Neural progenitor cell (in vitro differentiated cells): ENCODE results near the gene DCC. TPM values are rescaled to one million over a fixed set of nuclear protein-coding genes. Genes with fewer than 3 reads are reported as not detected.

ENCODE experiments used
- DNase-seq: peaks from one replicate; pipeline ENCODE4 v3.0.0-alpha.2; 2016; ENCODE audit warnings: low spot score
- H2AFZ ChIP-seq: fragments of 200-600 bp; sonication (generic); replicated peaks from 2 replicates; pipeline ENCODE4 v1.6.1; 2016; ENCODE audit warnings: antibody characterized with exemption
- H3F3A ChIP-seq: fragments of 200-600 bp; sonication (generic); 2 replicates; pipeline ENCODE4 v1.6.1; 2016; ENCODE audit warnings: antibody characterized with exemption, low read depth
- H3K27ac ChIP-seq: fragments of 200-600 bp; sonication (generic); 2 replicates; pipeline ENCODE4 v1.5.1; 2016; ENCODE audit warnings: mild to moderate bottlenecking
- H3K27me3 ChIP-seq: fragments of 200-600 bp; sonication (generic); 2 replicates; pipeline ENCODE4 v1.6.1; 2016; ENCODE audit warnings: mild to moderate bottlenecking, moderate library complexity
- H3K36me3 ChIP-seq: fragments of 200-600 bp; sonication (generic); 2 replicates; pipeline ENCODE4 v1.5.1; 2016
- H3K4me1 ChIP-seq: fragments of 200-600 bp; sonication (generic); 2 replicates; pipeline ENCODE4 v1.6.1; 2016; ENCODE audit warnings: mixed run types
- H3K4me2 ChIP-seq: fragments of 200-600 bp; sonication (generic); 2 replicates; pipeline ENCODE4 v1.6.1; 2016
- H3K4me3 ChIP-seq: fragments of 200-600 bp; sonication (generic); 2 replicates; pipeline ENCODE4 v1.5.1; 2016
- H3K79me2 ChIP-seq: fragments of 200-600 bp; sonication (generic); 2 replicates; pipeline ENCODE4 v1.6.1; 2016; ENCODE audit warnings: low read depth
- H3K9ac ChIP-seq: fragments of 200-600 bp; sonication (generic); 2 replicates; pipeline ENCODE4 v1.6.1; 2016
- H3K9me3 ChIP-seq: fragments of 200-600 bp; sonication (generic); 2 replicates; pipeline ENCODE4 v1.5.1; 2016; ENCODE audit warnings: low read depth
- H4K20me1 ChIP-seq: fragments of 200-600 bp; sonication (generic); 2 replicates; pipeline ENCODE4 v1.6.1; 2016; ENCODE audit warnings: low read depth
- H3K27ac Mint-ChIP-seq: 3 replicates; pipeline ENCODE4 v1.8.0; 2021; ENCODE audit warnings: mixed read lengths
- H3K27me3 Mint-ChIP-seq: 2 replicates; pipeline ENCODE4 v1.8.0; 2022; ENCODE audit warnings: low read depth, mild to moderate bottlenecking, inconsistent platforms, moderate library complexity, mixed read lengths; ENCODE audit not compliant: insufficient read depth
- H3K36me3 Mint-ChIP-seq: 3 replicates; pipeline ENCODE4 v1.8.0; 2021; ENCODE audit warnings: mixed read lengths
- H3K4me1 Mint-ChIP-seq: 3 replicates; pipeline ENCODE4 v1.8.0; 2021; ENCODE audit warnings: mixed read lengths
- H3K4me3 Mint-ChIP-seq: 3 replicates; pipeline ENCODE4 v1.8.0; 2021; ENCODE audit warnings: mild to moderate bottlenecking, moderate library complexity, mixed read lengths
- H3K9me3 Mint-ChIP-seq: 3 replicates; pipeline ENCODE4 v1.8.0; 2020; ENCODE audit warnings: mixed read lengths
- EZH2 ChIP-seq: fragments of 200-600 bp; sonication (generic); IDR thresholded peaks from 2 replicates; pipeline ENCODE4 v1.6.1; 2017; ENCODE audit warnings: antibody characterized with exemption, mild to moderate bottlenecking, moderate library complexity
- EZH2phosphoT487 ChIP-seq: fragments of 200-600 bp; sonication (generic); IDR thresholded peaks from 2 replicates; pipeline ENCODE4 v1.6.1; 2017; ENCODE audit warnings: antibody characterized with exemption
- total RNA-seq: library from RNA; depleted of rRNA; stranded (reverse); fragments of >200 nt; gene quantifications from 2 replicates; pipeline ENCODE4 v1.2.3, GENCODE V29; 2015; ENCODE audit warnings: low replicate concordance
- TF ChIP-seq, protein P1 (sequence below): fragments of 200-600 bp; sonication (generic); IDR thresholded peaks from 2 replicates; pipeline ENCODE4 v1.5.1; 2017; ENCODE audit warnings: antibody characterized with exemption, mild to moderate bottlenecking

Gene DCC
- total RNA-seq, 1 donor from 2014 or later = 0.41 TPM

- no peak for DNase-seq
- H3K27ac Mint-ChIP-seq = no peak overlapping the region
Observed at GRCh38 chr18:53319628-53320027, 979.6 kb downstream of the DCC start.

GRCh38 chr18:53322163-53322562, 982.2 kb downstream of the DCC start:
- H3K27ac ChIP-seq = no peak overlapping the region
- no peak overlapping the region for H2AFZ ChIP-seq
- H3K9me3 ChIP-seq = no peaks in the 10 kb centered on the region
- peaks cover 4% of the 10 kb centered on the region for H3K36me3 Mint-ChIP-seq
- no peak overlapping the region for H3K4me2 ChIP-seq
- H3K36me3 ChIP-seq = no peaks in the 10 kb centered on the region
- peaks cover 9% of the 10 kb centered on the region for H3K9me3 Mint-ChIP-seq
- H4K20me1 ChIP-seq = no peaks in the 10 kb centered on the region
- H3K27me3 ChIP-seq = no peaks in the 10 kb centered on the region
- no peak overlapping the region for H3K4me3 Mint-ChIP-seq
- no peaks in the 10 kb centered on the region for H3F3A ChIP-seq
- H3K9ac ChIP-seq = no peak overlapping the region
- H3K79me2 ChIP-seq = no peaks in the 10 kb centered on the region
- no peaks in the 10 kb centered on the region for H3K4me1 Mint-ChIP-seq
- no peak overlapping the region for H3K27ac Mint-ChIP-seq
- TF ChIP-seq, protein P1, sequence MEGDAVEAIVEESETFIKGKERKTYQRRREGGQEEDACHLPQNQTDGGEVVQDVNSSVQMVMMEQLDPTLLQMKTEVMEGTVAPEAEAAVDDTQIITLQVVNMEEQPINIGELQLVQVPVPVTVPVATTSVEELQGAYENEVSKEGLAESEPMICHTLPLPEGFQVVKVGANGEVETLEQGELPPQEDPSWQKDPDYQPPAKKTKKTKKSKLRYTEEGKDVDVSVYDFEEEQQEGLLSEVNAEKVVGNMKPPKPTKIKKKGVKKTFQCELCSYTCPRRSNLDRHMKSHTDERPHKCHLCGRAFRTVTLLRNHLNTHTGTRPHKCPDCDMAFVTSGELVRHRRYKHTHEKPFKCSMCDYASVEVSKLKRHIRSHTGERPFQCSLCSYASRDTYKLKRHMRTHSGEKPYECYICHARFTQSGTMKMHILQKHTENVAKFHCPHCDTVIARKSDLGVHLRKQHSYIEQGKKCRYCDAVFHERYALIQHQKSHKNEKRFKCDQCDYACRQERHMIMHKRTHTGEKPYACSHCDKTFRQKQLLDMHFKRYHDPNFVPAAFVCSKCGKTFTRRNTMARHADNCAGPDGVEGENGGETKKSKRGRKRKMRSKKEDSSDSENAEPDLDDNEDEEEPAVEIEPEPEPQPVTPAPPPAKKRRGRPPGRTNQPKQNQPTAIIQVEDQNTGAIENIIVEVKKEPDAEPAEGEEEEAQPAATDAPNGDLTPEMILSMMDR = no peak
- no peak for TF ChIP-seq EZH2phosphoT487
- no peak for TF ChIP-seq EZH2
- no peaks in the 10 kb centered on the region for H3K27me3 Mint-ChIP-seq
- no peak for DNase-seq
- no peak overlapping the region for H3K4me3 ChIP-seq
- H3K4me1 ChIP-seq = peaks cover 5% of the 10 kb centered on the region

More at GRCh38 chr18:53319628-53320027, 979.6 kb downstream of the DCC start:
- Histone ChIP-seq H2AFZ (no peak overlapping the region), H3K9me3 (no peaks in the 10 kb centered on the region), H3K9ac (no peak overlapping the region), H4K20me1 (no peaks in the 10 kb centered on the region), H3K79me2 (no peaks in the 10 kb centered on the region), H3K4me3 (no peak overlapping the region), H3K4me1 (no peaks in the 10 kb centered on the region), H3K36me3 (no peaks in the 10 kb centered on the region), H3K4me2 (no peak overlapping the region), H3K27ac (no peak overlapping the region), H3K27me3 (no peaks in the 10 kb centered on the region), H3F3A (no peaks in the 10 kb centered on the region)
- Mint-ChIP-seq H3K9me3 (peaks cover 9% of the 10 kb centered on the region), H3K27me3 (no peaks in the 10 kb centered on the region), H3K4me3 (no peak overlapping the region), H3K4me1 (no peaks in the 10 kb centered on the region), H3K36me3 (peaks cover 4% of the 10 kb centered on the region)
- TF ChIP-seq EZH2 (no peak), EZH2phosphoT487 (no peak)
- TF ChIP-seq, protein P1 = no peak

DNA sequence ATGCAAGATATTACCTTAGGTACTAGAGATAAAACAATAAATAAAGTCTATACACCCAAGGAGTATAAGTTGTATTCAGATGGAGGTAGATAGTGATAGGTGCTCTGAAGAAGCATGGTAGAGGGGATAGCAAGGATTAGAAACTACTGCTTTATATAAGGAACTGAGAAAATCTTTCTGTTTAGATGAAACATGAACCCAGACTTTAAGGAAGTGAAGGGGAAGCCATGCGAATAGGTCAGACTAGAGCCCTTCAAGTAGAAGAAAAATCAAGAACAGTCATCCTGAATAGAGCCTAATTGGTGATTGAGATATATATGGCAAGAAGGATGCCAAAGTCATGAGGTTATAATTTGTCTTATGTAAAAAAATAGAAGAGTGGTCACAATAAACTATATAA, 984.4 kb downstream of the DCC start:
- H3K27me3 ChIP-seq = no peaks in the 10 kb centered on the region
- H3K4me3 ChIP-seq = no peak overlapping the region
- no peak overlapping the region for H3K9ac ChIP-seq
- Mint-ChIP-seq H3K36me3 (peaks cover 2% of the 10 kb centered on the region), H3K27ac (no peak overlapping the region), H3K27me3 (no peaks in the 10 kb centered on the region), H3K4me1 (no peaks in the 10 kb centered on the region), H3K9me3 (no peaks in the 10 kb centered on the region), H3K4me3 (no peak overlapping the region)
- no peaks in the 10 kb centered on the region for H3K36me3 ChIP-seq
- no peaks in the 10 kb centered on the region for H3K79me2 ChIP-seq
- TF ChIP-seq, protein P1 = no peak
- TF ChIP-seq EZH2phosphoT487 (no peak), EZH2 (no peak)
- no peak overlapping the region for H2AFZ ChIP-seq
- no peak overlapping the region for H3K27ac ChIP-seq
- no peak overlapping the region for H3K4me2 ChIP-seq
- peaks cover 5% of the 10 kb centered on the region for H3K4me1 ChIP-seq
- no peaks in the 10 kb centered on the region for H4K20me1 ChIP-seq
- H3F3A ChIP-seq = no peaks in the 10 kb centered on the region
- no peaks in the 10 kb centered on the region for H3K9me3 ChIP-seq
- no peak for DNase-seq
